PFSK-1 (cell line): ENCODE data around the gene TSEN15.

Experiments used
- POLR2AphosphoS5 ChIP-seq: IDR thresholded peaks from 2 replicates; pipeline ENCODE4 v1.6.1; 2012; ENCODE audit warnings: low read depth, mild to moderate bottlenecking, control low read depth, low read length, moderate library complexity
- REST ChIP-seq, 2 experiments: IDR thresholded peaks; 2 replicates each; pipeline versions ENCODE4 v1.6.1 to v1.8.0; 2011 to 2012; ENCODE audit warnings: low read depth in 2 of 2, low read length in 2 of 2, control low read depth in 1 of 2, inconsistent platforms in 1 of 2, mild to moderate bottlenecking in 1 of 2, moderate library complexity in 1 of 2; ENCODE audit not compliant: insufficient read depth in 1 of 2
- SIN3A ChIP-seq: IDR thresholded peaks from 2 replicates; pipeline ENCODE4 v1.6.1; 2012; ENCODE audit warnings: mild to moderate bottlenecking, low read length, moderate library complexity, borderline replicate concordance; ENCODE audit not compliant: insufficient read depth
- TAF1 ChIP-seq: IDR thresholded peaks from 2 replicates; pipeline ENCODE4 v1.6.1; 2012; ENCODE audit warnings: low read length, control low read depth, borderline replicate concordance; ENCODE audit not compliant: insufficient read depth

- TF ChIP-seq TAF1: no peak
- no peak for TF ChIP-seq POLR2AphosphoS5
- TF ChIP-seq REST (IDR thresholded peaks at IDR 0.05; ENCODE audit: insufficient read depth in 1 of 2, low read depth in 2 of 2, low read length in 2 of 2): no peak
- no peak for TF ChIP-seq SIN3A
These were observed 20.8 kb downstream of the TSEN15 start for GRCh38 chr1:184072376-184072775.
